BJ (cell line): ENCODE measurements around the gene DBNDD2. TPM values are rescaled to one million over a fixed set of nuclear protein-coding genes. Genes with fewer than 3 reads are reported as not detected.

Source experiments
- CTCF ChIA-PET: fragments of 350-600 bp; formaldehyde crosslinking; extraction: SDS; loops from one replicate; lab custom pipeline; 2021; ENCODE audit warnings: antibody characterized with exemption, inconsistent platforms; lab: Yijun Ruan, JAX
- POLR2A ChIA-PET: fragments of 300-600 bp; sonication (Branson Sonifier 250); formaldehyde crosslinking; extraction: SDS; loops from one replicate; lab custom pipeline; 2021; ENCODE audit warnings: antibody characterized with exemption; lab: Charles Lee
- DNase-seq: peaks from one replicate; pipeline ENCODE4 v3.0.0-alpha.2; 2011; ENCODE audit warnings: low read depth
- H3K27me3 ChIP-seq: 2 replicates; pipeline ENCODE4 v1.6.0; 2011; ENCODE audit warnings: low read length; ENCODE audit not compliant: control insufficient read depth, insufficient read depth
- H3K36me3 ChIP-seq: 2 replicates; pipeline ENCODE4 v1.5.1; 2011; ENCODE audit warnings: low read length; ENCODE audit not compliant: control insufficient read depth, insufficient read depth
- H3K4me3 ChIP-seq: 2 replicates; pipeline ENCODE4 v1.5.1; 2011; ENCODE audit warnings: low read depth, mild to moderate bottlenecking, control low read depth, low read length
- CTCF ChIP-seq: IDR thresholded peaks from 2 replicates; pipeline ENCODE4 v1.5.1; 2011; ENCODE audit warnings: low read depth, mild to moderate bottlenecking, control low read depth, inconsistent platforms, low read length, moderate library complexity; ENCODE audit not compliant: insufficient read depth
- polyA plus RNA-seq: library from polyadenylated mRNA; depleted of rRNA; stranded (reverse); fragments of >200 nt; gene quantifications from 2 replicates; pipeline ENCODE4 v1.2.3, GENCODE V29; 2011

Gene DBNDD2
- polyA plus RNA-seq, 1 experiment, result 77.0 TPM

DNA sequence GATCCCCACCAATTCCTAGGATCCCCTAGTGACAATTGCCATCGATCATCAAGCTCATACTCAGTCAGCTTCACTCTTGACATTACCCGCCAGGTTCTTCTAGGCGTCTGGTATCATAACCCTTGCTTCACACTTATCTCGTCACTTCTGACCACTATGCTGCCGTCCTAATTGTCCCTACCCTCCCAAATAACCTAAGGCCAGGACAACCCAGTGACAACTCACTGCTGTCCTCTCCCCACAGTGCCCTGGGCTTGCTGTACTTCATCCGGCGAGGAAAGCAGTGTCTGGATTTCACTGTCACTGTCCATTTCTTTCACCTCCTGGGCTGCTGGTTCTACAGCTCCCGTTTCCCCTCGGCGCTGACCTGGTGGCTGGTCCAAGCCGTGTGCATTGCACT, 41.5 kb upstream of the DBNDD2 start:
- CTCF ChIA-PET, result interaction anchor here (0.6 to 13.8 kb wide), 4 partner anchors 13 to 409 kb away, joined by 3 to 101 read pairs (median 3); no protein-coding TSS in a partner anchor

GRCh38 chr20:45367126-45367525, 41.0 kb upstream of the DBNDD2 start:
- no peaks in the 10 kb centered on the region for H3K27me3 ChIP-seq
- ChIA-PET CTCF (interaction anchor here (0.8 to 13.8 kb wide), 2 partner anchors 69 to 85 kb away, joined by 4 to 101 read pairs; no protein-coding TSS in a partner anchor), POLR2A (no interaction called here)
- H3K36me3 ChIP-seq, result peaks cover 16% of the 10 kb centered on the region
- no peak for DNase-seq
- no peak for TF ChIP-seq CTCF
- H3K4me3 ChIP-seq, result no peak overlapping the region

More for the DNA sequence above, 41.5 kb upstream of the DBNDD2 start:
- no peak for TF ChIP-seq CTCF
- POLR2A ChIA-PET, result no interaction called here
- DNase-seq, result no peak
- peaks cover 16% of the 10 kb centered on the region for H3K36me3 ChIP-seq
- no peak overlapping the region for H3K4me3 ChIP-seq
- no peaks in the 10 kb centered on the region for H3K27me3 ChIP-seq

DNA sequence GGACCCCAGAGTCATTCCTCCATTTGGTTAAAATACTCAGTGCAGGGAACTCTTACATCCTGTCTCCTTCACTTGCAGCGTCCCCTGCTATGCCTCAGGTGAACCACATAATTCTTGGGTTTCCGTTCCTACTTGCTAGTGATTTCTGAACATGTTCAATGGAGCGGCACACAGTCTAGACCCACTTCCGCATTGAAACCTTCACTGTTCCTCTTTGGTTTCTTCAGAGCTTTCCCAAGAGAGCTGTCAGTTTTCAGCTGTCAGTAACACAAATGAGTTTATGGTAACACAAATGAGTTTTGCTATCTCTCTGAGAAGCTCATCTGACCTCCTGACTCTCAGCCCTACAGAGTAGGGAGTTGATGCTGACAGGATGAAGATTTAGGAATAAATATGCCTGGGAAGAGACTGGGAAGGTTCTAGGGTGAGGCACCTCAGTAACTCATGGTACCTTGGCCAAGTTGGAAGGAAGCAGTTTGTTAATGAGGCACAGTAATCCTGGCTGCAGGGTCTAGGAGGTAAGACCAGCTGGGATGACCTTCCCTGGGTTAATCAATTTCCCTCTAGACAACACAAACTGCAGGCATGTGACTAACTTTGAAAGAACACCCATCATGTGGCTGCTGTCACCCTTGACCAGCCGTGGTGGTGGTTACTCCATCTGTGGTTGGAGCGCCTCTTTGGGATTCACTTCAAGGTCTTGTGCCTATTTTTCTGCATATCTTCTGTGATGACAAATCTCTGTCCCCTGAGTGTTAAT, 39.7 kb upstream of the DBNDD2 start:
- Histone ChIP-seq H3K27me3 (no peaks in the 10 kb centered on the region), H3K4me3 (no peak overlapping the region), H3K36me3 (peaks cover 16% of the 10 kb centered on the region)
- DNase-seq, result no peak
- CTCF ChIA-PET, result interaction anchor here (1.3 to 13.8 kb wide), 2 partner anchors 54 to 68 kb away, joined by 4 to 101 read pairs; no protein-coding TSS in a partner anchor
- no peak for TF ChIP-seq CTCF
- POLR2A ChIA-PET, result no interaction called here

DNA sequence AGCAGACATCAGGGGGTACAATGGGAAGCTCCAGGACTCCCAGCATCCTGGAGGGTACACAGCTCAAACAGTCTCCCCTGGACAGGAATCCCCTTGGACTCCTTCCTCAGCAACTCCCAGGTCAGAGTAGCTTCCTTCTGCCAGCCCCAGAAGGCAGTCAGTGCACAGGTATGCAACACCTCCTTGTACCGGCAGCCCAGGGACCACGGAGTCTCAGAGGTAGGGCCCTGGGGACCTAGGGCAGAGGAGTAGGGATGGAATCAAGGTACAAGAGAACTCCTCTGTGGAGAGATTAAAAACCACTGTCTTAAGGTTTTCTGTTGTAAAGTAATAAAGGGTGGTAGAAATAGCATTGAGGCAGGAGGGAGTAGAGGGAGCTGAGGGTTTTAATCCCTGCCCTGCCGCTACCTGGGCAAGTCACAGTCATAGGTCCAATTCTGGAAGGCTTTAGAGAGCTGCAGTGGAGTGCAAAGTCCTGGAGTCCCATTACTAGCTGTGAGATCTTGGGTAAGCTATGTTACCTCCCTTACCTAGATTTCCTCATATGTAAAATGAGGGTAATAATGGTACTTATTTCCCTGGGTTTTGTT, 37.4 kb upstream of the DBNDD2 start:
- no peak overlapping the region for H3K4me3 ChIP-seq
- no peak for TF ChIP-seq CTCF
- POLR2A ChIA-PET, result no interaction called here
- H3K27me3 ChIP-seq, result no peaks in the 10 kb centered on the region
- no peak for DNase-seq
- CTCF ChIA-PET, result interaction anchor here (0.5 to 13.8 kb wide), 6 partner anchors 7 to 401 kb away, joined by 3 to 101 read pairs (median 4); partner anchors contain the start of gene SYS1
- H3K36me3 ChIP-seq, result peaks cover 16% of the 10 kb centered on the region

- no peak for TF ChIP-seq CTCF
- H3K27me3 ChIP-seq, result no peaks in the 10 kb centered on the region
- CTCF ChIA-PET, result interaction anchor here (0.7 to 13.8 kb wide), 10 partner anchors 8 to 408 kb away, joined by 3 to 101 read pairs (median 10); partner anchors contain the start of gene SYS1
- no peak overlapping the region for H3K4me3 ChIP-seq
- POLR2A ChIA-PET, result no interaction called here
- no peak for DNase-seq
- H3K36me3 ChIP-seq, result peaks cover 6% of the 10 kb centered on the region; the same call in 1 of the 2 replicates
These were observed 35.8 kb upstream of the DBNDD2 start for GRCh38 chr20:45372241-45372640.
